Measurements from ENCODE around the gene BMP6.

DNA sequence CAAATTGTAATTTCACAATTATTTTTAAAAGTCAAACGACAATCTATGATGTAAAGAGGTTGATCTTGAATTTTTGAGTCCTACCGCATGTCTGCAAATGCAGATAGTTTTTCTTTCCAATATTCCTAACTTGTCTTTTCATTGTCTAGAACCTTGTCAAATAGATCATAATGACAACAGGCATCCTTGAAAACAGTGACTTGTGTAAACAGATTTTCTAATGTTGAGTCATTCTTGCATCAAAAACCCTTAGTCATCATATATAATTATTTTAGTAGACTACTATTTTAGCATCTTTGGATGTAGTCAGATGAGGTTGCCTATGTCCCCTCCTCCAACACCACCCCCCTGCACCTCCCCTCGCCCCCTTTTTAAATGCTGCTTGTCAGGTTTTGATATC is 43.8 kb downstream of the BMP6 start:
- TF ChIP-seq, protein P1, sequence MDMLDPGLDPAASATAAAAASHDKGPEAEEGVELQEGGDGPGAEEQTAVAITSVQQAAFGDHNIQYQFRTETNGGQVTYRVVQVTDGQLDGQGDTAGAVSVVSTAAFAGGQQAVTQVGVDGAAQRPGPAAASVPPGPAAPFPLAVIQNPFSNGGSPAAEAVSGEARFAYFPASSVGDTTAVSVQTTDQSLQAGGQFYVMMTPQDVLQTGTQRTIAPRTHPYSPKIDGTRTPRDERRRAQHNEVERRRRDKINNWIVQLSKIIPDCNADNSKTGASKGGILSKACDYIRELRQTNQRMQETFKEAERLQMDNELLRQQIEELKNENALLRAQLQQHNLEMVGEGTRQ (IDR thresholded peaks at IDR 0.05; ENCODE audit: low read depth, low read length), result no peak
- TF ChIP-seq, protein P2, sequence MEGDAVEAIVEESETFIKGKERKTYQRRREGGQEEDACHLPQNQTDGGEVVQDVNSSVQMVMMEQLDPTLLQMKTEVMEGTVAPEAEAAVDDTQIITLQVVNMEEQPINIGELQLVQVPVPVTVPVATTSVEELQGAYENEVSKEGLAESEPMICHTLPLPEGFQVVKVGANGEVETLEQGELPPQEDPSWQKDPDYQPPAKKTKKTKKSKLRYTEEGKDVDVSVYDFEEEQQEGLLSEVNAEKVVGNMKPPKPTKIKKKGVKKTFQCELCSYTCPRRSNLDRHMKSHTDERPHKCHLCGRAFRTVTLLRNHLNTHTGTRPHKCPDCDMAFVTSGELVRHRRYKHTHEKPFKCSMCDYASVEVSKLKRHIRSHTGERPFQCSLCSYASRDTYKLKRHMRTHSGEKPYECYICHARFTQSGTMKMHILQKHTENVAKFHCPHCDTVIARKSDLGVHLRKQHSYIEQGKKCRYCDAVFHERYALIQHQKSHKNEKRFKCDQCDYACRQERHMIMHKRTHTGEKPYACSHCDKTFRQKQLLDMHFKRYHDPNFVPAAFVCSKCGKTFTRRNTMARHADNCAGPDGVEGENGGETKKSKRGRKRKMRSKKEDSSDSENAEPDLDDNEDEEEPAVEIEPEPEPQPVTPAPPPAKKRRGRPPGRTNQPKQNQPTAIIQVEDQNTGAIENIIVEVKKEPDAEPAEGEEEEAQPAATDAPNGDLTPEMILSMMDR (conservative IDR thresholded peaks at IDR 0.05; ENCODE audit: low read depth, low read length), result no peak
- TF ChIP-seq RAD21 (IDR thresholded peaks at IDR 0.05; ENCODE audit: low read length), result no peak
- TF ChIP-seq SMC3 (IDR thresholded peaks at IDR 0.05; ENCODE audit: low read depth, low read length), result no peak
- TF ChIP-seq POLR2A (IDR thresholded peaks at IDR 0.05; ENCODE audit: low read depth, low read length), result no peak
- TF ChIP-seq BHLHE40 (IDR thresholded peaks at IDR 0.05; ENCODE audit: low read depth, low read length), result no peak
